Endodermal cell (in vitro differentiated cells): ENCODE results near the gene ILKAP. TPM values are rescaled to one million over a fixed set of nuclear protein-coding genes. Genes with fewer than 3 reads are reported as not detected.

Experiments
- DNase-seq: peaks from one replicate; pipeline ENCODE4 v3.0.0-alpha.2; 2017
- H3K27ac ChIP-seq: 2 replicates; pipeline ENCODE4 v1.5.1; 2013; ENCODE audit warnings: mild to moderate bottlenecking, low read depth, low read length, moderate library complexity
- H3K27me3 ChIP-seq: 2 replicates; pipeline ENCODE4 v1.6.1; 2013; ENCODE audit warnings: mild to moderate bottlenecking, low read length, moderate library complexity; ENCODE audit not compliant: insufficient read depth, control insufficient read depth, poor library complexity, severe bottlenecking
- H3K36me3 ChIP-seq: 2 replicates; pipeline ENCODE4 v1.7.0; 2013; ENCODE audit warnings: mild to moderate bottlenecking, low read length, moderate library complexity; ENCODE audit not compliant: control insufficient read depth, insufficient read depth
- H3K4me1 ChIP-seq: one replicate; pipeline ENCODE4 v1.7.0; 2013; ENCODE audit warnings: low read length; ENCODE audit not compliant: control insufficient read depth, insufficient read depth
- H3K4me3 ChIP-seq: 2 replicates; pipeline ENCODE4 v1.5.1; 2013; ENCODE audit warnings: mild to moderate bottlenecking, low read length, moderate library complexity
- H3K9ac ChIP-seq: 2 replicates; pipeline ENCODE4 v1.6.1; 2013; ENCODE audit warnings: mild to moderate bottlenecking, low read length, moderate library complexity; ENCODE audit not compliant: poor library complexity, severe bottlenecking; ENCODE audit errors: extremely low read depth
- H3K9me3 ChIP-seq: 2 replicates; pipeline ENCODE4 v1.6.1; 2013; ENCODE audit warnings: mild to moderate bottlenecking, low read length, moderate library complexity; ENCODE audit not compliant: control insufficient read depth
- H3K27ac Mint-ChIP-seq: 2 replicates; pipeline ENCODE4 v1.8.0; 2020; ENCODE audit warnings: mixed read lengths
- H3K27me3 Mint-ChIP-seq: 2 replicates; pipeline ENCODE4 v1.8.0; 2021; ENCODE audit warnings: mild to moderate bottlenecking, mixed read lengths; ENCODE audit not compliant: insufficient read depth
- H3K36me3 Mint-ChIP-seq: 2 replicates; pipeline ENCODE4 v1.8.0; 2020; ENCODE audit warnings: low read depth, mixed read lengths
- H3K4me1 Mint-ChIP-seq: 2 replicates; pipeline ENCODE4 v1.8.0; 2020; ENCODE audit warnings: mixed read lengths
- H3K4me3 Mint-ChIP-seq: 2 replicates; pipeline ENCODE4 v1.8.0; 2020; ENCODE audit warnings: mild to moderate bottlenecking, moderate library complexity, mixed read lengths
- H3K9me3 Mint-ChIP-seq: 2 replicates; pipeline ENCODE4 v1.8.0; 2020; ENCODE audit warnings: mild to moderate bottlenecking, mixed read lengths
- CTCF ChIP-seq: fragments of 200-600 bp; sonication (generic); conservative IDR thresholded peaks from 2 replicates; pipeline ENCODE4 v1.5.0; 2021; ENCODE audit warnings: antibody characterized with exemption, mild to moderate bottlenecking
- WGBS, 2 experiments: methylation state at CpG; one replicate each; pipeline versions ENCODE4 v1.1.5 to v1.1.7; 2013; ENCODE audit warnings: missing lambda C conversion rate in 2 of 2, mixed read lengths in 1 of 2; ENCODE audit not compliant: insufficient coverage in 1 of 2, insufficient read length in 1 of 2; 5-methylcytosine and 5-hydroxymethylcytosine counted together
- total RNA-seq, 2 donors: library from RNA; stranded (reverse); fragmentation: NEBNext Ultra II Directional in 1 of 2; extraction: Animal tissue kit (Norgen Biotek cat#: 25700) in 1 of 2; gene quantifications; 2 replicates in 1 of 2; 3 replicates in 1 of 2; pipeline ENCODE4 v1.2.1, GENCODE V29; 2021

Gene ILKAP
- total RNA-seq, 2 donors from 2014 or later: 40.9 to 46.4 TPM

- Mint-ChIP-seq H3K27me3 (no peaks in the 10 kb centered on the region), H3K9me3 (no peaks in the 10 kb centered on the region), H3K4me3 (no peak overlapping the region), H3K36me3 (no peaks in the 10 kb centered on the region), H3K4me1 (no peaks in the 10 kb centered on the region), H3K27ac (no peak overlapping the region)
- Histone ChIP-seq H3K9ac (no peak overlapping the region), H3K4me1 (no peaks in the 10 kb centered on the region), H3K27ac (no peak overlapping the region), H3K4me3 (no peak overlapping the region), H3K36me3 (no peaks in the 10 kb centered on the region), H3K27me3 (no peaks in the 10 kb centered on the region), H3K9me3 (no peaks in the 10 kb centered on the region)
- no peak for DNase-seq
- WGBS, 2 experiments: 93 to 94% methylated on average over 3 to 10 of the region's 10 CpGs
- no peak for TF ChIP-seq CTCF
Observed at GRCh38 chr2:238141541-238142318, 61.8 kb downstream of the ILKAP start.

- H3K9ac ChIP-seq: no peak overlapping the region
- H3K36me3 ChIP-seq: no peaks in the 10 kb centered on the region
- H3K9me3 Mint-ChIP-seq: no peaks in the 10 kb centered on the region
- H3K4me3 ChIP-seq: no peak overlapping the region
- H3K27me3 ChIP-seq: no peaks in the 10 kb centered on the region
- no peaks in the 10 kb centered on the region for H3K9me3 ChIP-seq
- no peak overlapping the region for H3K27ac ChIP-seq
- WGBS, 2 experiments: 93 to 94% methylated on average over 46 to 60 of the region's 60 CpGs
- TF ChIP-seq CTCF: no peak
- H3K36me3 Mint-ChIP-seq: no peaks in the 10 kb centered on the region
- H3K4me1 Mint-ChIP-seq: no peaks in the 10 kb centered on the region
- DNase-seq: no peak
- H3K27me3 Mint-ChIP-seq: no peaks in the 10 kb centered on the region
- no peaks in the 10 kb centered on the region for H3K4me1 ChIP-seq
- no peak overlapping the region for H3K27ac Mint-ChIP-seq
- no peak overlapping the region for H3K4me3 Mint-ChIP-seq
Observed at GRCh38 chr2:238140721-238141540, 62.6 kb downstream of the ILKAP start.

- Mint-ChIP-seq H3K27ac (no peak overlapping the region), H3K4me1 (no peaks in the 10 kb centered on the region), H3K9me3 (no peaks in the 10 kb centered on the region), H3K4me3 (no peak overlapping the region), H3K27me3 (no peaks in the 10 kb centered on the region), H3K36me3 (no peaks in the 10 kb centered on the region)
- Histone ChIP-seq H3K9me3 (no peaks in the 10 kb centered on the region), H3K9ac (no peak overlapping the region), H3K36me3 (no peaks in the 10 kb centered on the region), H3K27ac (no peak overlapping the region), H3K27me3 (no peaks in the 10 kb centered on the region), H3K4me1 (no peaks in the 10 kb centered on the region), H3K4me3 (no peak overlapping the region)
- DNase-seq: no peak
- 95 to 100% methylated on average over 2 to 7 of the region's 7 CpGs for WGBS, 2 experiments
- TF ChIP-seq CTCF: no peak
Observed at GRCh38 chr2:238140040-238140439, 63.5 kb downstream of the ILKAP start.
